ENCODE results near the gene AWAT2. TPM values are rescaled to one million over a fixed set of nuclear protein-coding genes. Genes with fewer than 3 reads are reported as not detected.

The AWAT2 gene
- total RNA-seq, 1 experiment from 2014 or later = not detected

DNA sequence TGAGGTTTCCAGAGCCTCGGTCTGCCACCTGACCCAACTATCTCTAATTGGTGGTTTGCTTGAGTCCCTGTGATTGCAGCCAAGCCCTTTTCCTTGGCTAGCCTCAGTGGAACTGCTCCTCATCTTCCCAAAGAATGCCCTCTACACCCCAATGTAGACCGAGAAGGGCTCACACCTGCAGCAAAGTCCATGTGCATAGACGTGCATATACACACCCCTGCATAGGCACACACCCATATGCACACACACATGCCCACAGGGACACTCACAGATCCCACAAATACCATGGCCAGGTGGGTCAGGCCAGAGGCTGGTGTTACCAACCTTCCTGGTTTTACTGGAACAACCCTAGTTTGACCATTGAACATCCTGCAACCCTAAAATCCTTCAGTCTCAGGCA is 332 bp downstream of the AWAT2 start:
- intact Hi-C loops (cut with micrococcal nuclease; ENCODE audit: unreplicated experiment) = no loop called here
- ChIA-PET CTCF (no interaction called here), POLR2A (ENCODE audit: unreplicated experiment) (no interaction called here)
- H3K79me2 ChIP-seq (ENCODE audit: low read depth) = no peaks in the 10 kb centered on the region
- no peak overlapping the region for H3K27ac ChIP-seq
- no peak for DNase-seq
- no peaks in the 10 kb centered on the region for H3K4me1 ChIP-seq (replicated peaks; ENCODE audit: insufficient read depth)
- no TSS peak for BruUV-seq (replicated peaks)
- no peak overlapping the region for H3K4me3 ChIP-seq
- H3K36me3 ChIP-seq (ENCODE audit: low read depth) = no peaks in the 10 kb centered on the region
- H3K27me3 ChIP-seq (ENCODE audit: insufficient read depth, low read depth) = peaks cover 5% of the 10 kb centered on the region; the same call in 1 of the 2 replicates
- H3F3A ChIP-seq (ENCODE audit: insufficient read depth, low read depth) = no peaks in the 10 kb centered on the region
- TF ChIP-seq EZH2 (IDR thresholded peaks at IDR 0.05; ENCODE audit: low read depth) = no peak
- TF ChIP-seq, protein P1, sequence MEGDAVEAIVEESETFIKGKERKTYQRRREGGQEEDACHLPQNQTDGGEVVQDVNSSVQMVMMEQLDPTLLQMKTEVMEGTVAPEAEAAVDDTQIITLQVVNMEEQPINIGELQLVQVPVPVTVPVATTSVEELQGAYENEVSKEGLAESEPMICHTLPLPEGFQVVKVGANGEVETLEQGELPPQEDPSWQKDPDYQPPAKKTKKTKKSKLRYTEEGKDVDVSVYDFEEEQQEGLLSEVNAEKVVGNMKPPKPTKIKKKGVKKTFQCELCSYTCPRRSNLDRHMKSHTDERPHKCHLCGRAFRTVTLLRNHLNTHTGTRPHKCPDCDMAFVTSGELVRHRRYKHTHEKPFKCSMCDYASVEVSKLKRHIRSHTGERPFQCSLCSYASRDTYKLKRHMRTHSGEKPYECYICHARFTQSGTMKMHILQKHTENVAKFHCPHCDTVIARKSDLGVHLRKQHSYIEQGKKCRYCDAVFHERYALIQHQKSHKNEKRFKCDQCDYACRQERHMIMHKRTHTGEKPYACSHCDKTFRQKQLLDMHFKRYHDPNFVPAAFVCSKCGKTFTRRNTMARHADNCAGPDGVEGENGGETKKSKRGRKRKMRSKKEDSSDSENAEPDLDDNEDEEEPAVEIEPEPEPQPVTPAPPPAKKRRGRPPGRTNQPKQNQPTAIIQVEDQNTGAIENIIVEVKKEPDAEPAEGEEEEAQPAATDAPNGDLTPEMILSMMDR (conservative IDR thresholded peaks at IDR 0.05) = no peak
- H2AFZ ChIP-seq = no peak overlapping the region
- no peaks in the 10 kb centered on the region for H3K9me2 ChIP-seq (ENCODE audit: insufficient read depth)
- H3K9me3 ChIP-seq (ENCODE audit: insufficient read depth, low read depth) = no peaks in the 10 kb centered on the region
- H4K20me1 ChIP-seq (ENCODE audit: insufficient read depth) = no peaks in the 10 kb centered on the region
- no peak overlapping the region for H3K4me2 ChIP-seq

DNA sequence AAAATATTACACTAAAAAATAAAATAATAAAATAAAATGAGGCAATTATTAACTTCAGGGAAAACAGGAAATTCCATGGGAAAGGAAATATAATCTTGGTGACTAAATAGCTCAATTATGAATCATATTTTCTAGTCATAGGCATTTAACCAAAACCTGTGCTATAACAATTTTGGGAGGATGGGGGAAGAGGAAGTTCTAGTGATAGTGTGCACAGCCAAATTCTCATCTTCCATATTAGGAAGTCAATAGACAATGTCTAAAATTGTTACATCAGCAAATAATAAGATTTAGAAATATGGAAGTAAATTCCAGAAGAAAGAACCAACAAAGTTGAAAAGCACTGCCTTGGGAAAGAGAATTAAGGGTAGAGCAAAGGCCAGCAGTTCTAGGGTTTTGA is 2.8 kb downstream of the AWAT2 start:
- no peak overlapping the region for H2AFZ ChIP-seq
- CTCF ChIA-PET = no interaction called here

DNA sequence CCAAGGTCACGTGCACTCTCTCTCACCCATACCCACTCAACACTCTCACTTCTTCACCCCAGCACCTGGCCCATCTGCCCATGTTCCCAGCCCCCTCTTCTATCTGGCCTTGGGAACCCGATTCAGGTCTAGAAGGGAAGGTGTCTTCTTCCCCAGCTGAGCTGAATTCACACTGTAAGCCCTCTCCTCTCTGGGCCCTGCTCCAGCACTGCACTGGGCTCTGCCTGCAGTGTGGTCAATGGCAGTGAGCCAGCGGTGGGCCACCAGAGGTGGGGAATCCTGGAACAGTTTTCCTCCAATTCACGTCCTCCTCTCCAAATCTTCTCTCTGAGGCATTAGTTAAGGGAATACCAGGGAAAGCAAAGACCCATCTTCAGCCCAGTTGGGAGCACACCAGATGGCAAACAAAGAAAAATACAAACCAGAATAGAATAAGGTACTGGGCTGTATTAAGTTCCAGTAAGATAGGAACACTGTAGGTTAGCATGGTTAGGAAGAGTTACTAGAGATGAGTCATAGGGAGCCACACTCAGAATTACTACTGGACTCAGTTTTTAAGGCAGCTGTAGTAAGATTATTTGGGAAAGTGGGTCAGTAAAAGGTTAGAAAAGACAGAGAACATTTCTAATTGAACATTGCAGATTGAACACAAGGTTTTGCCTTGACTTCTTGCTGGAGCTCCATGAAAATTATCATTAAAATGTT is 5.0 kb downstream of the AWAT2 start:
- BruUV-seq (replicated peaks) = no TSS peak
- intact Hi-C loops (cut with micrococcal nuclease; ENCODE audit: unreplicated experiment) = no loop called here
- DNase-seq = no peak
- H4K20me1 ChIP-seq (ENCODE audit: insufficient read depth) = no peaks in the 10 kb centered on the region
- no peak overlapping the region for H2AFZ ChIP-seq
- no peak overlapping the region for H3K4me3 ChIP-seq
- no peaks in the 10 kb centered on the region for H3K4me1 ChIP-seq (replicated peaks; ENCODE audit: insufficient read depth)
- ChIA-PET POLR2A (ENCODE audit: unreplicated experiment) (no interaction called here), CTCF (no interaction called here)
- no peak for TF ChIP-seq EZH2 (IDR thresholded peaks at IDR 0.05; ENCODE audit: low read depth)
- TF ChIP-seq, protein P1 (conservative IDR thresholded peaks at IDR 0.05) = no peak
- H3F3A ChIP-seq (ENCODE audit: insufficient read depth, low read depth) = no peaks in the 10 kb centered on the region
- no peak overlapping the region for H3K27ac ChIP-seq
- H3K9me2 ChIP-seq (ENCODE audit: insufficient read depth) = no peaks in the 10 kb centered on the region
- H3K27me3 ChIP-seq (ENCODE audit: insufficient read depth, low read depth) = no peaks in the 10 kb centered on the region
- no peak overlapping the region for H3K4me2 ChIP-seq
- no peaks in the 10 kb centered on the region for H3K9me3 ChIP-seq (ENCODE audit: insufficient read depth, low read depth)
- H3K36me3 ChIP-seq (ENCODE audit: low read depth) = no peaks in the 10 kb centered on the region
- no peaks in the 10 kb centered on the region for H3K79me2 ChIP-seq (ENCODE audit: low read depth)

More for the DNA sequence above, 2.8 kb downstream of the AWAT2 start:
- no peak for DNase-seq
- Histone ChIP-seq H4K20me1 (ENCODE audit: insufficient read depth) (no peaks in the 10 kb centered on the region), H3K36me3 (ENCODE audit: low read depth) (no peaks in the 10 kb centered on the region), H3K27ac (no peak overlapping the region), H3K27me3 (ENCODE audit: insufficient read depth, low read depth) (no peaks in the 10 kb centered on the region), H3K9me2 (ENCODE audit: insufficient read depth) (no peaks in the 10 kb centered on the region), H3K4me2 (no peak overlapping the region), H3K79me2 (ENCODE audit: low read depth) (no peaks in the 10 kb centered on the region), H3F3A (ENCODE audit: insufficient read depth, low read depth) (no peaks in the 10 kb centered on the region), H3K4me3 (no peak overlapping the region), H3K4me1 (replicated peaks; ENCODE audit: insufficient read depth) (no peaks in the 10 kb centered on the region), H3K9me3 (ENCODE audit: insufficient read depth, low read depth) (no peaks in the 10 kb centered on the region)
- no TSS peak for BruUV-seq (replicated peaks)
- POLR2A ChIA-PET (ENCODE audit: unreplicated experiment) = no interaction called here
- intact Hi-C loops (cut with micrococcal nuclease; ENCODE audit: unreplicated experiment) = no loop called here
- TF ChIP-seq, protein P1 (conservative IDR thresholded peaks at IDR 0.05) = no peak
- TF ChIP-seq EZH2 (IDR thresholded peaks at IDR 0.05; ENCODE audit: low read depth) = no peak
